Endothelial cell (in vitro differentiated cells): ENCODE results near the gene TRIM44. TPM values are rescaled to one million over a fixed set of nuclear protein-coding genes. Genes with fewer than 3 reads are reported as not detected.
"Not testable (repeated sequence)": the region's sequence is repeated elsewhere in the genome, so short reads cannot be mapped to it uniquely, and the experiment has no call there.

Source experiments
- DNase-seq: peaks from one replicate; pipeline ENCODE4 v3.0.0; 2021; ENCODE audit warnings: low spot score
- H3K27ac Mint-ChIP-seq: one replicate; pipeline ENCODE4 v1.8.0; 2021; ENCODE audit warnings: mixed read lengths, inconsistent platforms; ENCODE audit not compliant: unreplicated experiment
- H3K27me3 Mint-ChIP-seq: one replicate; pipeline ENCODE4 v1.8.0; 2021; ENCODE audit warnings: mild to moderate bottlenecking, moderate library complexity, mixed read lengths, inconsistent platforms; ENCODE audit not compliant: unreplicated experiment
- H3K36me3 Mint-ChIP-seq: one replicate; pipeline ENCODE4 v1.8.0; 2021; ENCODE audit warnings: mild to moderate bottlenecking, low read depth, mixed read lengths, inconsistent platforms; ENCODE audit not compliant: unreplicated experiment
- H3K4me1 Mint-ChIP-seq: one replicate; pipeline ENCODE4 v1.8.0; 2021; ENCODE audit warnings: mild to moderate bottlenecking, mixed read lengths, inconsistent platforms; ENCODE audit not compliant: unreplicated experiment
- H3K4me3 Mint-ChIP-seq: one replicate; pipeline ENCODE4 v1.8.0; 2021; ENCODE audit warnings: mild to moderate bottlenecking, mixed read lengths, inconsistent platforms; ENCODE audit not compliant: unreplicated experiment
- H3K9me3 Mint-ChIP-seq: one replicate; pipeline ENCODE4 v1.8.0; 2021; ENCODE audit warnings: mixed read lengths, inconsistent platforms; ENCODE audit not compliant: unreplicated experiment
- CTCF ChIP-seq: fragments of 200-600 bp; sonication (generic); IDR thresholded peaks from one replicate; pipeline ENCODE4 v1.5.0; 2021; ENCODE audit warnings: antibody characterized with exemption; ENCODE audit not compliant: unreplicated experiment
- total RNA-seq: library from RNA; stranded (reverse); fragmentation: NEBNext Ultra II Directional; extraction: Animal tissue kit (Norgen Biotek cat#: 25700); gene quantifications from one replicate; pipeline ENCODE4 v1.2.1, GENCODE V29; 2021; ENCODE audit not compliant: unreplicated experiment

Gene TRIM44
- total RNA-seq, 1 donor from 2014 or later: 48.6 TPM

- H3K4me1 Mint-ChIP-seq: peaks cover 11% of the 10 kb centered on the region
- peaks cover 3% of the 10 kb centered on the region for H3K9me3 Mint-ChIP-seq
- no peak overlapping the region for H3K4me3 Mint-ChIP-seq
- H3K27me3 Mint-ChIP-seq: peaks cover 3% of the 10 kb centered on the region
- H3K27ac Mint-ChIP-seq: no peak overlapping the region
- TF ChIP-seq CTCF: no peak
- DNase-seq: no peak
- H3K36me3 Mint-ChIP-seq: peaks cover 7% of the 10 kb centered on the region
These were observed 50.0 kb downstream of the TRIM44 start for GRCh38 chr11:35712533-35712932.

DNA sequence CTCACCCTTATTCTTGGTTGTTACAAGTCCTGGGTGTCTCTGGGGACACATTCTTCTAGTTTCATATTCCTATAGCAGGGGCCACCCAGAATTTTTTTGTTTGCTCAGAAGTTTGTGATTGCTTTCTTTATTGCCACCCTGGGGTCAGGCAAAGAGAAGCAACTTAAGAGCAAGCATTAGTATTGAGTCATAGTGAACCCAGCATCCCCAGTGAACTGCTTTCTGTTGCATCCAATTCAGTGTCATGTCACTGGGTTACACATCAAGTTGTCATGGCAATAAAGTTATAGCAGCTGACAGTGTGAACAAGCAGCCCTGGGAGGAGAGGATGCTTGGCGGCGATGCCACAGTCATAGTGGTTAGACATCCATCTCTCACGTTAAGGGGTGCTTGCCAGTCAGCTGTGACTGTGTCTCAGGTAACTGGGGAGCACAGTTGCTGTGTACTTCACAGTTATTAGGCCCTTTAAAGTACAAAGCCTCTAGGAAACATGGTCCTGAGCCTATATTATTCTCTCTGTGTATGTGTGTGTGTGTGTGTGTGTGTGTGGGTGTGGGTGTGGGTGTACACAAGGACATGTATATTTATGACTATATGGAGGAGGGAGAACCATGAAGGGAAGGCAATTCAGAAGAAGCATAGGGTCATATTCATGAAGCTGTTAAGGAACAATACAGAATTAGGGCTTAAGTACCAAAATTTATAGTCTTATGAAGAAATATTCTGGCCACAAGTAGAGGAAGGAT, 52.5 kb downstream of the TRIM44 start:
- Mint-ChIP-seq H3K36me3 (peaks cover 7% of the 10 kb centered on the region), H3K4me3 (peak overlapping the region; percentile 29), H3K4me1 (peaks cover 11% of the 10 kb centered on the region), H3K27me3 (peaks cover 3% of the 10 kb centered on the region), H3K27ac (no peak overlapping the region), H3K9me3 (peaks cover 3% of the 10 kb centered on the region)
- DNase-seq: no peak
- no peak for TF ChIP-seq CTCF

DNA sequence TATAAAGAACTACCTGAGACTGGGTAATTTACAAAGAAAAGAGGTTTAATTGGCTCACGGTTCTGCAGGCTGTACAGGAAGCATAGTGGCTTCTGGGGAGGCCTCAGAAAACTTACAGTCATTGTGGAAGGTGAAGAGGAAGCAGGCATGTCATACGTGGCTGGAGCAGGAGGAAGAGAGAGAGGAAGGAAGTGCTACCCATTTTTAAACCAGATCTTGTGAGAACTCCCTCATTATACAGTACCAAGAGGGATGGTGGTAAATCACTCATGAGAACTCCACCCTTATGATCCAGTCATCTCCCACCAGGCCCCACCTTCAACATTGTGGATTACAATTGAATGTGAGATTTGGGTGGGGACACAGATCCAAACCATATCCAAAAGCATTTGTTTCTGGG, 53.1 kb downstream of the TRIM44 start:
- DNase-seq, H3K9me3 Mint-ChIP-seq, H3K27ac Mint-ChIP-seq, H3K36me3 Mint-ChIP-seq, H3K27me3 Mint-ChIP-seq, H3K4me1 Mint-ChIP-seq: not testable (repeated sequence)
- peak overlapping the region; percentile 29 for H3K4me3 Mint-ChIP-seq

GRCh38 chr11:35717043-35717442, 54.5 kb downstream of the TRIM44 start:
- Mint-ChIP-seq H3K9me3 (peaks cover 3% of the 10 kb centered on the region), H3K4me1 (peaks cover 17% of the 10 kb centered on the region), H3K27me3 (peaks cover 3% of the 10 kb centered on the region), H3K4me3 (no peak overlapping the region), H3K36me3 (peaks cover 7% of the 10 kb centered on the region), H3K27ac (no peak overlapping the region)
- DNase-seq: no peak
- TF ChIP-seq CTCF: no peak

GRCh38 chr11:35717520-35717919, 54.9 kb downstream of the TRIM44 start:
- H3K27ac Mint-ChIP-seq: no peak overlapping the region
- DNase-seq: no peak
- H3K27me3 Mint-ChIP-seq: peaks cover 3% of the 10 kb centered on the region
- H3K9me3 Mint-ChIP-seq: peaks cover 3% of the 10 kb centered on the region
- no peak overlapping the region for H3K4me3 Mint-ChIP-seq
- no peak for TF ChIP-seq CTCF
- H3K36me3 Mint-ChIP-seq: peaks cover 7% of the 10 kb centered on the region
- H3K4me1 Mint-ChIP-seq: peaks cover 22% of the 10 kb centered on the region
